KOPT-K1 (cell line): ENCODE results near the gene TIPRL.

ENCODE experiments used
- H3K27ac ChIP-seq: fragments of 200-600 bp; sonication (generic); 2 replicates; pipeline ENCODE4 v1.5.1; 2016; ENCODE audit warnings: antibody characterized with exemption, mild to moderate bottlenecking, low read depth, low read length; ENCODE audit not compliant: poor library complexity, severe bottlenecking
- H3K36me3 ChIP-seq: fragments of 200-600 bp; sonication (generic); 2 replicates; pipeline ENCODE4 v1.5.1; 2017; ENCODE audit warnings: antibody characterized with exemption, mild to moderate bottlenecking, low read length, moderate library complexity; ENCODE audit not compliant: insufficient read depth
- H3K9me3 ChIP-seq: fragments of 200-600 bp; sonication (generic); 2 replicates; pipeline ENCODE4 v1.5.1; 2017; ENCODE audit warnings: antibody characterized with exemption, low read length, mild to moderate bottlenecking; ENCODE audit not compliant: insufficient read depth, poor library complexity, severe bottlenecking

The TIPRL gene

DNA sequence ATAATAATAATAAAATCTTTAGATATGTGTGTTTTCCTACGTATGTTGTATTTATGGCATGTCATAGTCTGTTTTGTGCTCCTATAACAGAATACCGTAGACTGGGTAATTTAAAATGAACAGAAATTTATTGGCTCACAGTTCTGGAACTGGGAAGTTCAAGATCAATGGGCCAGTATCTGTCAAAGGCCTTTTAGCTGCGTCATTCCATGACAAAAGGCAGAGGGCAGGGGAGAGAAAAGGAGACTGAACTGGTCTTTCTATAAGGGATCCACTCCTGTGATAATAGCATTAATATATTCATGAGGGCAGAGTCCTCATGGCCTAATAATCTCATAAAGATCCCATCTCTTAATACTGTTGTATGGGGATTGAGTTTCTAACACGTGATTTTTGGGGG is 39.9 kb downstream of the TIPRL start:
- Histone ChIP-seq H3K36me3 (no peaks in the 10 kb centered on the region), H3K9me3 (no peaks in the 10 kb centered on the region), H3K27ac (no peak overlapping the region)

DNA sequence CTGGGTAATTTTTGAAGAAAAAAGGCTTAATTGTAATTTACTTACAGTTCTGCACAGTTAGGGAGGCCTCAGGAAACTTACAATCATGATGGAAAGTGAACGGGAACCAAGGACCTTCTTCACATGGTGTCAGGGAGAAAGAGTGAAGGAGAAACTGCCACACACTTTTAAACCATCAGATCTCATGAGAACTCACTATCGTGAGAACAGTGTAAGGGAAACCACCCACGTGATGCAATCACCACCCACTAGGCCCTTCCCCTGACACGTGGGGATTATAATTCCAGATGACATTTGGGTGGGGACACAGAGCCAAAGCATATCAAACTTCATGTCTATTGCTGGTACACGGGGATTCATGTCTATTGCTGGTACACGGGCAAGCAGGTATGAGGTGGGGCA is 41.7 kb downstream of the TIPRL start:
- no peaks in the 10 kb centered on the region for H3K36me3 ChIP-seq
- no peaks in the 10 kb centered on the region for H3K9me3 ChIP-seq
- no peak overlapping the region for H3K27ac ChIP-seq

- H3K36me3 ChIP-seq = no peaks in the 10 kb centered on the region
- H3K9me3 ChIP-seq = no peaks in the 10 kb centered on the region
- H3K27ac ChIP-seq = no peak overlapping the region
These were observed 42.5 kb downstream of the TIPRL start for GRCh38 chr1:168221275-168221674.

DNA sequence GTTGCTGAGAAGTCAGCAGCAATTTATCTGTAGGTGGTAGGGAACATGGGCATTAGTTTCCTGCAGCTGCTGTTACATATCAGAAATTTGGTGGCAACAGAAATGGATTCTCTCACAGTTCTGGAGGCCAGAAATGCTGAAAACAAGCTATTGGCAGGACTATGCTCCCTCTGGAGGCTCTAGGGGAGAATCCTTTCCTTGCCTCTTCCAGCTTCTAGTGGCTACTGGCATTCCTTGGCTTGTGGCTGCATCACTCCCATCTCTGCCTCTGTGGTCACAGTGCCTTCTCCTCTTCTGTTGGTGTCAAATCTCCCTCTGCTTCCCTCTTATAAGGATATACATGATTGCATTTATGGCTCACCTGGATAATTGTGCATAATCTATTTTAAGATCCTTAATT is 44.5 kb downstream of the TIPRL start:
- no peak overlapping the region for H3K27ac ChIP-seq
- H3K9me3 ChIP-seq = no peaks in the 10 kb centered on the region
- peaks cover 7% of the 10 kb centered on the region for H3K36me3 ChIP-seq

DNA sequence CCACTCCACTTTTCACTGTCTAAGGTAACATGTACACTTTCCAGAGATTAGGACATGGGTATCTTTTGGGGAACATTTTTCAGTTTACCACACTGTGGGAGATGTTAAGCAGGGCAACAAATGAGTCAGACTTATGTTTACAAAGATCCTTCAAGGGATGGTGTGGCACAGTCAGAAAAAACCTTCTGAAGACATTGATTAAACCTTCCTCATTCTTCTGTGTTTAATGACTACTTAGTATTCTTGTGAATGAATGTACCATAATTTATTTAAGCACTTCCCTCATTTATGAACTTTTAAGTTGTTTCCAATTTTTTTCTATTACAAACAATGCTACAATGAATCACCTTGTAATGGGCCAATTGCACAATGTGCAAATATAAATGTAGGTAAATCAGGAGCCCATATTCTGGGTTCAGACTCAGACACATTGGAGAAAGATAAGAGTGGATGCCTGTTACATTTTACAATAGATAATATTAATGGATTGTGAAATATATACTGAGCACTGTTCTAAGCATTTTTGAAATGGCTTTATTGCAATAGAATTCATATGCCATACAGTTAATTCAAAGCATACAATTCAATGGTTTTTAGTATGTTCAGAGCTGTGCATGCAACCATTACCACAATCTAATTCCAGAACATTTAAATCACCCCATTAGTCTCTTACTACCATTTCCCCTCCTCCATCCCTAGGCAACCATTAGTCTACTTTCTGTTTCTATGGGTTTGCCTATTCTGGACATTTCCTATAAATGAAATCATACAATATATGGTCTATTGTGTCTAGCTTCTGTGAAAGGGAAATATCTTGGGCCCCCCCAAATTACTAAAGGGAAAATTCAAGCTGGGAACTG is 45.1 kb downstream of the TIPRL start:
- no peak overlapping the region for H3K27ac ChIP-seq
- H3K9me3 ChIP-seq = no peaks in the 10 kb centered on the region
- H3K36me3 ChIP-seq = peaks cover 11% of the 10 kb centered on the region

DNA sequence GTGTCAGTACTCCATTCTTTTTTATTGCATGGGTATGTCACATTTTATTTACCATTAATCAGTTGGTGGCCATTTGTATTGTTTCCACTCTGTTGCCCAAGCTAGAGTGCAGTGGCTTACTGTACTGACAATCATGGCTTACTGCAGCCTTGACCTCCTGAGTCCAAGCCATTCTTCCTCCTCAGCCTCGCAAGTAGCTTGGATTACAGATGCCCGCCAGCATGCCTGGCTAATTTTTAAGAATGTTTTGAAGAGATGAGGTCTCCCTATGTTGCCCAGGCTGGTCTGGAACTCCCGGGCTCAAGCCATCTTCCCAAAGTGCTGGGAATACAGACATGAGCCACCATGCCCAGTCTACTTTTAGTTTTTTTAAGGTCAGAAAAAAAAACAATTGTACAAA is 46.2 kb downstream of the TIPRL start:
- H3K36me3 ChIP-seq = peaks cover 22% of the 10 kb centered on the region
- no peaks in the 10 kb centered on the region for H3K9me3 ChIP-seq
- peak overlapping the region; percentile 89 for H3K27ac ChIP-seq

DNA sequence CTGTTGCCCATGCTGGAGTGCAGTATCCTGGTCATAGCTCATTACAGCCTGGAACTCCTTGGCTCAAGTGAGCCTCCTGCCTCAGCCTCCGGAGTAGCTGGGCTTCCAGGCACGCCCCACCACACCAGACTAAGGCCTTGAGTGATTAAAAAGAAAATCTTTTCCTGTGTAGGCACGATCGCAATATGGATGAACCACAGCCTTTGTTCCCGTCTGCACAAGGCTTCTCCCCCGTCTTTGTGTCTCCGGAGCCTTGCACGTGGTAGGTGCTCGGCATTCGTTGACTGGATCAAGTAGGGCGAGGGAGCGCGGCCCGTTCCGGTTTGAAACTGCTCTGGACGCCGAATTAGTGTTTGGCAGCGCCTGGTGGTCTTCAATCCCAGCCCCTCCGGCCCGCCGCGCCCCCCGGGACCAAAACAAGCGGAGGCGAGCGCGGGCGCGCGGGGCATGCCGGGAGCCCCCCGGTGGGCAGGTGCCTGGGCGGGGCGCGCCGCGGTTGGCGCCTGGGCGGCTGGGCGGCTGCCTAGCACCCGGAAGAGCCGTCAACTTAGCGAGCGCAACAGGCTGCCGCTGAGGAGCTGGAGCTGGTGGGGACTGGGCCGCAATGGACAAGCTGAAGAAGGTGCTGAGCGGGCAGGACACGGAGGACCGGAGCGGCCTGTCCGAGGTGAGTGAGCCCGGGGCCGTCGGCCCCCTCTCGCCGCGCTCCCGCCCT is 46.9 kb downstream of the TIPRL start, which contains the start of gene SFT2D2:
Gene SFT2D2, plus strand, starts transcription at position 529 of the 715 bp plus-strand sequence. Its CDS starts 76 bp downstream, at position 605.
- Histone ChIP-seq H3K9me3 (no peaks in the 10 kb centered on the region), H3K36me3 (peaks cover 28% of the 10 kb centered on the region), H3K27ac (peak within 1 kb of the TSS; percentile 89)

DNA sequence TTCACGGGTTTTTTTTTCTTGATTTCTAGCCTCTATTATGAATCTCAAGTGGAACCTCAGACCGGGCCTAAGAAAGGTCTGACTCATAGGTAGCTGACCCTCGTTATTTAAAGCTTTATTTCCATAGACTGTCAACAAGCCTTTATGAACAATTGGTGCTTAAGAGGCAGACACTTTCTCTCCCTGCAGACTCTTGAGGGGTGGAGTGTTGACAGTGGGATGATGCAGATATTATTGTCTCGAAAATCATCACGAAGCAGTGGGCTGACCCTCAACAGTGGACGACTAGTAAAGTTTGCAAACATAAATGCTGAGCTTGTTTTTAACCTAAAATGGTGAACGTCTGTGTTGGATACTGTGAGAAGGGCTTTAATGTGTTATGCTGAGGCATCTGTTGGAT is 48.9 kb downstream of the TIPRL start:
- peak overlapping the region; percentile 89 for H3K27ac ChIP-seq
- peaks cover 48% of the 10 kb centered on the region for H3K36me3 ChIP-seq
- H3K9me3 ChIP-seq = no peaks in the 10 kb centered on the region

- H3K27ac ChIP-seq = no peak overlapping the region
- peaks cover 71% of the 10 kb centered on the region for H3K36me3 ChIP-seq
- no peaks in the 10 kb centered on the region for H3K9me3 ChIP-seq
These were observed 51.1 kb downstream of the TIPRL start for GRCh38 chr1:168229893-168230292.

- no peak overlapping the region for H3K27ac ChIP-seq
- peaks cover 79% of the 10 kb centered on the region for H3K36me3 ChIP-seq
- H3K9me3 ChIP-seq = no peaks in the 10 kb centered on the region
These were observed 51.9 kb downstream of the TIPRL start for GRCh38 chr1:168230709-168231108.

- Histone ChIP-seq H3K36me3 (peaks cover 100% of the 10 kb centered on the region), H3K27ac (no peak overlapping the region), H3K9me3 (no peaks in the 10 kb centered on the region)
These were observed 56.2 kb downstream of the TIPRL start for GRCh38 chr1:168234846-168235547.

DNA sequence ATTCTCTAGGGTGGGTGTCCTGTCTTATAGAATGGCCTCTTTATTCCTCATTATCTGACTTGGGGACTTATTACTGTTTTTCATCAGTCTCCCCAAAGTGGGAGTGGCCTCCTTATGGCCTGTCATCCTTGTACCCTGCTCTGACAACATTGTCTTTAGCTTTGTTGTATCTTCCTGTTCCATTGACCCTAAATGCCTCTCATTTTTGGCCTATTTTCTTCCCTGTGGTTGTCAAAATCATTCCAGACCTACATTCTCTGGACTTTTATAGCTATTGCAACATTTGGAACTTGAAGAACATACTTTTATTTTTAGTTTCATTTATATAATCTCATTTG is 56.8 kb downstream of the TIPRL start:
- H3K36me3 ChIP-seq = peaks cover 100% of the 10 kb centered on the region
- H3K9me3 ChIP-seq = no peaks in the 10 kb centered on the region
- no peak overlapping the region for H3K27ac ChIP-seq

DNA sequence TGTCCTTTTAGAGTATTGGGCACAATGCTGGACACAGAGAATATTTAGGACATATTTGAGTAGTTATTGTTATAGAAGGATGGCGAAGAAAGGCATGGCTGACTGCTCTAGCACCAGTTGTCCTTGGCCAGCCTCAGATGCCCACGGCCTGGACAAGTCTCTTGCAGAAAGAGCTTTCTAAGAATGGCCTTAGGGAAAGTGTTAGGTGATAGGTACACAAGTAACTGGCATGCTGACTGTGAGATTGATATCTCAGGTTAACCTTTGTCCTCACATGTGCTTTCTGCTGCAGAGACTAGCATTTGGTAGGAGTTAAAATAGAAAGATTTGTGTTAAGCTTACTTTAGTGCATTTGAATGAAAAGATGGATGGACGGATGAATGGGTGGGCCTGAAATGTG is 57.2 kb downstream of the TIPRL start:
- Histone ChIP-seq H3K36me3 (peaks cover 100% of the 10 kb centered on the region), H3K27ac (no peak overlapping the region)

DNA sequence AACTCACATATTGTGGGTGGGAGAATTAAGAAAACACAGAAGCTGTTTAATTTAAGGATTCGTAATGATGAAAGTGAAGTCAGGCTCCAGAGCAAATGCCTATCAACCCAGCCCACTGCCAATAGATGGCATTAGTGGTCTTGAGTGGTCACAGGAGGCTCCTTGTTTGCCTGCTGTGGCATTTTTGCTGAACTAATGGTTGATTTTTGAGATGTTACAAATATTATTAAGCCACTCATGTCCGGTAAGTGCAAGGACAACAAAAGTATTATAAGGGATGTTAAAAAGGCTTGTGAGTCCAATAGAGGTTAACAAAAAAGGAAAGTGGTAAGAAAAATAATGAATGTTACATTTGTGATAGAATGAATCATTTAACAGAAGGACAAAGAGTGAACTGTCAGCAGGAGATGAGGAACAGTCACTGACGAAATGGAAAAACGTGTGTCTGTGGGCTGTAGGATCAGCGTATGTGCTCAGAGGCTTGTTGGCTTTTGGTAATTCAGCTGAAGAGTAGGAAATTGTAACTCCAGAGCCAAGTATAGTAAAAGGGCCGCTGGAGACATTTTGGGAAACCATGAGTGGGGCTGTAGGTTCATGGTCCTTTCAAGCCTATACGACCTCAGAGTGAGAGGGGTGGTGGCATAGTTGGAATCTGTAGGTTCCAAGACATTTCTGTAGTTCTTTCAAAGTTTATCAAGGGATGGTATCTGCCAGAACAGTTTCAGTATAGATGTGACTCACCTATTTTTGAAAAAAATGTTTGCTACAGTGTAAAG is 58.3 kb downstream of the TIPRL start:
- no peak overlapping the region for H3K27ac ChIP-seq
- H3K36me3 ChIP-seq = peaks cover 100% of the 10 kb centered on the region
- no peaks in the 10 kb centered on the region for H3K9me3 ChIP-seq

More for the DNA sequence above, 57.2 kb downstream of the TIPRL start:
- H3K9me3 ChIP-seq = no peaks in the 10 kb centered on the region
